K562 (cell line): Measurements from ENCODE around the gene CLEC18B. TPM values are rescaled to one million over a fixed set of nuclear protein-coding genes. Genes with fewer than 3 reads are reported as not detected.
"Not testable (repeated sequence)": the region's sequence is repeated elsewhere in the genome, so short reads cannot be mapped to it uniquely, and the experiment has no call there.

Experiments
- ATAC-seq: fragments of 200-7000 bp; cut with Tn5 transposase; 3 replicates; pipeline ENCODE4 v1.9.1; 2020; ENCODE audit warnings: moderate library complexity
- BruUV-seq: library from RNA; stranded (reverse); fragments of 400-500 nt; replicated peaks from 2 replicates; lab custom pipeline; 2021; lab: Mats Ljungman, UMichigan
- CTCF ChIA-PET: fragments of 300-600 bp; formaldehyde crosslinking; extraction: SDS; loops from one replicate; lab custom pipeline; 2021; ENCODE audit warnings: low intra/inter-chr PET ratio; lab: Yijun Ruan, JAX
- POLR2A ChIA-PET: fragments of 300-600, 350-650 bp; sonication (Branson Sonifier 250); formaldehyde crosslinking; extraction: SDS; loops from one replicate; lab custom pipeline; 2021; ENCODE audit warnings: antibody characterized with exemption, inconsistent platforms; lab: Yijun Ruan, JAX
- DNase-seq, 4 experiments: peaks; one replicate each; pipeline versions ENCODE4 v3.0.0 to v3.0.0-alpha.2; 2011 to 2018; ENCODE audit warnings: low spot score in 3 of 4, mixed read lengths in 3 of 4; ENCODE audit errors: extremely low read depth in 1 of 4
- FAIRE-seq: peaks from 2 replicates; lab custom pipeline; 2011; peaks lifted over from hg19 to GRCh38; lab: Jason Lieb, UNC
- H2AFZ ChIP-seq: 2 replicates; pipeline ENCODE4 v1.6.0; 2011; ENCODE audit warnings: low read depth, low read length, control low read depth, inconsistent platforms
- H3K27ac ChIP-seq: fragments of 200-600 bp; 3 replicates; pipeline ENCODE4 v1.8.0; 2011; ENCODE audit warnings: low read depth, mild to moderate bottlenecking, control low read depth, inconsistent platforms, low read length, moderate library complexity, mixed read lengths; ENCODE audit errors: extremely low read depth
- H3K27me3 ChIP-seq, 2 experiments: fragments of 300-600 bp in 1 of 2; 2 replicates in 1 of 2; 3 replicates in 1 of 2; pipeline versions ENCODE4 v1.6.0 to v1.8.0; 2011; ENCODE audit warnings: inconsistent platforms in 2 of 2, low read length in 2 of 2, mild to moderate bottlenecking in 1 of 2, mixed read lengths in 1 of 2, moderate library complexity in 1 of 2; ENCODE audit not compliant: control insufficient read depth in 2 of 2, insufficient read depth in 2 of 2
- H3K36me3 ChIP-seq: fragments of 300-600 bp; 3 replicates; pipeline ENCODE4 v1.8.0; 2011; ENCODE audit warnings: mild to moderate bottlenecking, low read length, inconsistent platforms; ENCODE audit not compliant: control insufficient read depth, insufficient read depth
- H3K4me1 ChIP-seq, 2 experiments: fragments of 200-600 bp in 1 of 2; replicated peaks in 1 of 2; 2 replicates in 1 of 2; 3 replicates in 1 of 2; pipeline versions ENCODE4 v1.5.1 to v1.8.0; 2011; ENCODE audit warnings: inconsistent platforms in 2 of 2, low read length in 2 of 2, mild to moderate bottlenecking in 1 of 2, mixed read lengths in 1 of 2, moderate library complexity in 1 of 2; ENCODE audit not compliant: control insufficient read depth in 2 of 2, insufficient read depth in 2 of 2
- H3K4me2 ChIP-seq: 2 replicates; pipeline ENCODE4 v1.6.1; 2011; ENCODE audit warnings: low read length, control low read depth, inconsistent platforms, mixed read lengths; ENCODE audit not compliant: insufficient read depth
- H3K4me3 ChIP-seq: fragments of 200-600 bp; sonication (generic), shearing (Covaris generic); 2 replicates; pipeline ENCODE4 v1.5.1; 2016; ENCODE audit warnings: control low read depth, inconsistent platforms
- H3K79me2 ChIP-seq: fragments of 200-600 bp; 3 replicates; pipeline ENCODE4 v1.8.0; 2011; ENCODE audit warnings: low read length, inconsistent platforms; ENCODE audit not compliant: control insufficient read depth, insufficient read depth
- H3K9ac ChIP-seq, 2 experiments: 2 replicates each; pipeline versions ENCODE4 v1.6.0 to v1.6.1; 2011; ENCODE audit warnings: low read depth in 2 of 2, low read length in 2 of 2, control low read depth in 1 of 2, inconsistent platforms in 1 of 2, mild to moderate bottlenecking in 1 of 2, mixed read lengths in 1 of 2; ENCODE audit not compliant: insufficient read depth in 1 of 2
- H3K9me1 ChIP-seq: one replicate; pipeline ENCODE4 v1.6.0; 2011; ENCODE audit warnings: inconsistent platforms, mild to moderate bottlenecking, low read length, moderate library complexity; ENCODE audit not compliant: control insufficient read depth, insufficient read depth
- H3K9me3 ChIP-seq: replicated peaks from 2 replicates; pipeline ENCODE4 v1.5.1; 2011; ENCODE audit warnings: low read depth, low read length, inconsistent platforms; ENCODE audit not compliant: control insufficient read depth, insufficient read depth
- H4K20me1 ChIP-seq: replicated peaks from 2 replicates; pipeline ENCODE4 v1.6.1; 2011; ENCODE audit warnings: low read length, inconsistent platforms, mixed read lengths; ENCODE audit not compliant: control insufficient read depth, insufficient read depth
- WGBS: fragments of 100-300 bp; shearing (Covaris generic); methylation state at CpG from one replicate; pipeline ENCODE4 v1.1.6; 2016; ENCODE audit warnings: low coverage, mixed read lengths; ENCODE audit not compliant: insufficient coverage; ENCODE audit errors: missing lambda C conversion rate; 5-methylcytosine and 5-hydroxymethylcytosine counted together
- in situ Hi-C: fragments of 300-500 bp; cut with MboI; formaldehyde crosslinking; loops from 4 replicates; pipeline ENCODE4 v1.15.0; 2018; ENCODE audit warnings: inconsistent platforms, mixed read lengths
- intact Hi-C: fragments of 100-400 bp; cut with micrococcal nuclease; formaldehyde crosslinking; loops from 2 replicates; pipeline ENCODE4 v1.14.2; 2022
- polyA plus RNA-seq, 8 experiments: library from polyadenylated mRNA; depleted of rRNA in 4 of 8; stranded (reverse) in 5 of 8; unstranded in 3 of 8; fragments of >200 nt; fragmentation: Nextera tagmentation in 2 of 8; fragmentation: Illumina TruSeq in 1 of 8; extraction: Ambion mirVana in 2 of 8; extraction: Trizol in 1 of 8; gene quantifications; 2 replicates each; pipeline versions ENCODE4 v1.2.1 to v1.2.3, GENCODE V29; 2011 to 2014; ENCODE audit warnings: inconsistent platforms in 1 of 8, missing spikeins in 1 of 8
- total RNA-seq, 7 experiments: library from RNA; depleted of rRNA in 6 of 7; stranded (reverse); fragments of >200 nt in 6 of 7; fragmentation: Illumina TruSeq in 2 of 7; extraction: Trizol in 2 of 7; gene quantifications; 2 replicates each; pipeline versions ENCODE4 v1.2.1 to v1.2.3, GENCODE V29; 2011 to 2021; ENCODE audit warnings: low replicate concordance in 1 of 7

Gene CLEC18B
- total and polyA plus RNA-seq, 9 of the 15 experiments (the other 6 are each of a cell fraction or from before 2014, with no cell fraction given): 0.23 to 7.6 (median 3.5) TPM

DNA sequence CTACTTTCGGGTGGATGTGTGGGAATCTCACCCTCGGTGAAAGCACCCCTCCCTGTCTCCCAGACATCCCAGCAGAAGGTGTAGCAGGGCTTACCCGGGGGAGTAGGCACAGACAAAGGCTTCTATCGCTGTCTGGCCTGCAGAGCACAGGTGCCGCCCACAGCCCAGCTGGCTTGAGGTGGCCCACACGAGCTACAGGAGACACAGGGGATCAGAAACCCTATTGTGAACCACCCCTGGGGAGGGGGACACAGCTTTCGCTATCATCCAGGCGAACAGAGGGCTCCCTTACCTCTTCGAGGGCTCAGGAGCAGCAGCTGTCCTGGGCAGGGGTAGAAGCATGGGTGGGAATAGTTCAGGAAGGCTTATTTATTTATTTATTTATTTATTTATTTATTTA, 7.8 kb downstream of the CLEC18B start:
- in situ Hi-C loops, BruUV-seq, H3K9me3 ChIP-seq, H3K36me3 ChIP-seq, POLR2A ChIA-PET, H3K27ac ChIP-seq, FAIRE-seq, H3K4me1 ChIP-seq, H3K9me1 ChIP-seq, H3K9ac ChIP-seq, H2AFZ ChIP-seq, DNase-seq, H3K27me3 ChIP-seq, H3K4me2 ChIP-seq, H4K20me1 ChIP-seq, CTCF ChIA-PET, H3K4me3 ChIP-seq, intact Hi-C loops, H3K79me2 ChIP-seq: not testable (repeated sequence)
- WGBS: 5% methylated on average over 8 of the region's 9 CpGs
- peak; percentile 10; the same call in 2 of the 3 replicates for ATAC-seq

DNA sequence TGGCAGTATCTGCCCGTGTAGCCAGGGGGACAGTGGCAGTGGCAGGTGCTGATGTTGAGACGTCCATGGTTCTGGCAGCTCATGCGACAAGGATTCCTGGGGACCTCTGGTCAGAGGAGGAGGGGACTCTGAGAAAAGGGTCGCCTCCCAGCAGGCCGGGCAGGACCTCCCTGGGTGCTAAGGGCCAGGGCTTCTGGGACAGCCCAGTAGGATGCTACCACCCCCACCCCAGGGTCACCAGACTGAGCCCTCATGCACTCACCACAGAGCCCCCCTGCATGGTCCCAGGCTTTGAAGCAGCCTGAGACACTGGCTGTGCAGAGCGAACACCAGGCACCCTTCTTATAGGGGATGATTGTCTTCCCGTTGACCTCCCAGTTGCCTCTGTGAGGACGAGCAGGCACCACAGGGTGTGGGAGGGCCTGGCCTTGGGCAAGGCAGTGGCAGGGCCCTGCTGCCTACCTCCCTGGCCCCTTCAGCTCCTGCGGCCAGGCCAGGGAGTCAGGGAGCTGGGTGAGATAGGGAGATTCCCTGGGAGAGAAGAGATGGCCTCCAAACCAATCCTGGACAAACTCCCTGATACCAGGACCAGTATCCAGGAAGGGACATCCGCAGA, 8.4 kb downstream of the CLEC18B start:
- DNase-seq, H3K9ac ChIP-seq, H2AFZ ChIP-seq, H3K36me3 ChIP-seq, H3K27me3 ChIP-seq, H3K9me1 ChIP-seq, POLR2A ChIA-PET, FAIRE-seq, H3K4me3 ChIP-seq, intact Hi-C loops, H3K4me2 ChIP-seq, H3K4me1 ChIP-seq, CTCF ChIA-PET, in situ Hi-C loops, H3K27ac ChIP-seq, BruUV-seq, H3K79me2 ChIP-seq, H3K9me3 ChIP-seq, H4K20me1 ChIP-seq: not testable (repeated sequence)
- 9% methylated on average over 7 of the region's 10 CpGs for WGBS
- peak; percentile 34 for ATAC-seq

DNA sequence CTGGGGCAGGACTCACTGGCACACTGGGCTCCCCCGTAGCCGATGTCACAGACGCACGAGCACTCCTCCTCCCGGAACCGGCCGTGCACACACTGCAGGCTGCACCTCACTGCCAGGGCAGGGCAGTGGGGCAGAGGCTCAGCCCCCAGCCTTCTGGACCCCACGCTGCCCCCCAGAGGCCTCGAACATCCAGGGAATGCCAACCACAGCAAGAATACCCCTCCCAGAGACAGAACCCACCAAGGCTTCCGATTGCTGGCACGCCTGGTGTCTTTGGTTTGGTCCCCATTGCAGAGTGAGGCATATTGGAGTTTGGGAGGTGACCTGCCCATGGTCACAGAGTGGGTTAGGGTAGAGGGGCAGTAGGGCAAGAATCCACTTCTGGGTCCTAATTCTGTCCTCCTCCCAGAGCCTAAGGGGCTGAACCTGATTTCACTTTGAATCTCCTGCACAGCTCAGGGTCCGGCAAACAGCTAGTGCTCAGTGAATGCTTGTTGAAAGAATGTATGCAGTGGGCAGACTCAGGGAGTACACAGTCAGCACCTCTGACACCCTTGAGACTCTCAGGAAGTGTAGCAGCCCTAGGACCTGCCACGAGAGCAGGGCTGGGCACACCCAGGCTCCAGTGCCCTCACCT, 9.0 kb downstream of the CLEC18B start:
- H3K79me2 ChIP-seq, H4K20me1 ChIP-seq, H3K9me3 ChIP-seq, H3K27ac ChIP-seq, in situ Hi-C loops, POLR2A ChIA-PET, H3K9me1 ChIP-seq, H3K4me1 ChIP-seq, CTCF ChIA-PET, BruUV-seq, H3K27me3 ChIP-seq, DNase-seq, H3K4me3 ChIP-seq, H3K9ac ChIP-seq, H3K36me3 ChIP-seq, intact Hi-C loops, FAIRE-seq, H2AFZ ChIP-seq, H3K4me2 ChIP-seq: not testable (repeated sequence)
- WGBS: 13% methylated on average over 5 of the region's 13 CpGs
- ATAC-seq: peak; percentile 9

- H4K20me1 ChIP-seq, in situ Hi-C loops, BruUV-seq, ATAC-seq, H3K9ac ChIP-seq, H3K79me2 ChIP-seq, H3K4me1 ChIP-seq, H3K9me1 ChIP-seq, H3K4me3 ChIP-seq, CTCF ChIA-PET, H2AFZ ChIP-seq, H3K27me3 ChIP-seq, H3K36me3 ChIP-seq, FAIRE-seq, H3K4me2 ChIP-seq, H3K27ac ChIP-seq, H3K9me3 ChIP-seq, intact Hi-C loops, DNase-seq, POLR2A ChIA-PET: not testable (repeated sequence)
- WGBS: 16% methylated on average over 5 of the region's 9 CpGs
Observed at GRCh38 chr16:74410981-74411380, 10.3 kb downstream of the CLEC18B start.
